ENCODE results near the gene MORF4L2.
"Not testable (repeated sequence)": the region's sequence is repeated elsewhere in the genome, so short reads cannot be mapped to it uniquely, and the experiment has no call there.

The MORF4L2 gene

GRCh38 chrX:103669745-103670144 is 16.8 kb downstream of the MORF4L2 start:
- Histone ChIP-seq H3K27me3 (ENCODE audit: insufficient read depth, low read length, poor library complexity) (no peaks in the 10 kb centered on the region), H3K4me2 (ENCODE audit: insufficient read depth, low read length) (no peak overlapping the region), H3K27ac (ENCODE audit: low read length) (no peak overlapping the region), H3K36me3 (ENCODE audit: insufficient read depth, low read length) (no peaks in the 10 kb centered on the region), H3K4me3 (ENCODE audit: low read depth in 1 of 2, low read length in 2 of 2) (no peak overlapping the region), H3K9me3 (ENCODE audit: insufficient read depth, low read length, severe bottlenecking) (no peaks in the 10 kb centered on the region), H2AFZ (ENCODE audit: low read depth, low read length) (no peak overlapping the region), H3K9ac (ENCODE audit: low read depth, low read length) (no peak overlapping the region), H3K79me2 (ENCODE audit: insufficient read depth, low read length) (no peaks in the 10 kb centered on the region), H3K4me1 (ENCODE audit: insufficient read depth, low read length) (no peaks in the 10 kb centered on the region), H4K20me1 (ENCODE audit: insufficient read depth, low read length) (no peaks in the 10 kb centered on the region)
- no peak for ATAC-seq (ENCODE audit: insufficient read depth, low read depth)
- DNase-seq: no peak
- TF ChIP-seq EZH2 (IDR thresholded peaks at IDR 0.05; ENCODE audit: borderline replicate concordance, low read depth, low read length, severe bottlenecking) (no peak), CTCF (IDR thresholded peaks at IDR 0.05; ENCODE audit: borderline replicate concordance, extremely low read depth, low read length, poor library complexity, severe bottlenecking) (no peak)

- TF ChIP-seq CTCF (IDR thresholded peaks at IDR 0.05; ENCODE audit: borderline replicate concordance, extremely low read depth, low read length, poor library complexity, severe bottlenecking) (no peak), EZH2 (IDR thresholded peaks at IDR 0.05; ENCODE audit: borderline replicate concordance, low read depth, low read length, severe bottlenecking) (no peak)
- Histone ChIP-seq H4K20me1 (ENCODE audit: insufficient read depth, low read length) (no peaks in the 10 kb centered on the region), H3K27ac (ENCODE audit: low read length) (no peak overlapping the region), H3K79me2 (ENCODE audit: insufficient read depth, low read length) (no peaks in the 10 kb centered on the region), H3K9me3 (ENCODE audit: insufficient read depth, low read length, severe bottlenecking) (no peaks in the 10 kb centered on the region), H3K36me3 (ENCODE audit: insufficient read depth, low read length) (no peaks in the 10 kb centered on the region), H3K4me3 (ENCODE audit: low read depth in 1 of 2, low read length in 2 of 2) (no peak overlapping the region), H2AFZ (ENCODE audit: low read depth, low read length) (no peak overlapping the region), H3K27me3 (ENCODE audit: insufficient read depth, low read length, poor library complexity) (no peaks in the 10 kb centered on the region), H3K4me1 (ENCODE audit: insufficient read depth, low read length) (no peaks in the 10 kb centered on the region), H3K9ac (ENCODE audit: low read depth, low read length) (no peak overlapping the region), H3K4me2 (ENCODE audit: insufficient read depth, low read length) (no peak overlapping the region)
- ATAC-seq (ENCODE audit: insufficient read depth, low read depth) (no peak), DNase-seq (no peak)
Measured at GRCh38 chrX:103666202-103667107, 20.0 kb downstream of the MORF4L2 start.

DNA sequence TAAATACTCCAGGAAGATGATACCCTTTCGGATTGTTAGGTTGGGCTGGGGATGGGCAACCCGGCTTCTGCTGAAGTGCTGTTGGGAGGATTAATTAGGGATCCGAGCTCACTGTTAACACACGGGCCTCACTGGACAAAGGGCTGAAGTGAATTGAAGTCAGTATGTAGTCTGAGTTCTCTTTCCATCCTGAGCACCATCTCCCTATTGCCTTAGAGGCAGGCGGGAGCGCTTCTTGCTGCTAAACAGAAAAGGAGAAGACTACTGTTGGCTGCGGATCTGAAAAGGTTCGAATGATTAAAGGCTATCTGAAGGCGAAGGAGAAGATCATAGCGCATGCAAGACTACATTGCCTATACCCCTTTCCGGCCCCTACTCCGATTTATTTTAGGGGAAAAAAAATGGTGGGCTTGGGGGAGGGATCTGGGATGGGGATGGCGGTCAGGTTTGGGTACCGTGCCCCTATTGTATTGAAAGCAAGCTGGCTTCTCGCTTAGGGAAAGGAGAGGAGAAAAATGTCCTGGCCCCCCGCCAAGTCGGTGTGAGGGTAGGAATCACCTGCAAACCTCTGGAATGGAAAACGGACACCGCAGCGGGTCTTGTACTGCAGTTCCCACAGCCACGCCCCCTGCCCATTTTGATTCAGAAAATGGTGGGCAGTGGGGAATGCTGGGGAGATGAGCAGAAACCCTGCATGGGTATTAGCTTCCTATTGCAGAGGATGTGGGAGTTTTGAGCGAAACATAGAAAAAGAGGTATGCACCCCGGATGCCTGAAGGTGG is 22.3 kb downstream of the MORF4L2 start:
- ATAC-seq (ENCODE audit: insufficient read depth, low read depth) (no peak), DNase-seq (no peak)
- Histone ChIP-seq H4K20me1 (ENCODE audit: insufficient read depth, low read length) (no peaks in the 10 kb centered on the region), H3K27ac (ENCODE audit: low read length) (no peak overlapping the region), H3K79me2 (ENCODE audit: insufficient read depth, low read length) (no peaks in the 10 kb centered on the region), H2AFZ (ENCODE audit: low read depth, low read length) (no peak overlapping the region), H3K36me3 (ENCODE audit: insufficient read depth, low read length) (no peaks in the 10 kb centered on the region), H3K9ac (ENCODE audit: low read depth, low read length) (no peak overlapping the region), H3K9me3 (ENCODE audit: insufficient read depth, low read length, severe bottlenecking) (no peaks in the 10 kb centered on the region), H3K4me1 (ENCODE audit: insufficient read depth, low read length) (no peaks in the 10 kb centered on the region), H3K27me3 (ENCODE audit: insufficient read depth, low read length, poor library complexity) (no peaks in the 10 kb centered on the region), H3K4me3 (ENCODE audit: low read depth in 1 of 2, low read length in 2 of 2) (no peak overlapping the region), H3K4me2 (ENCODE audit: insufficient read depth, low read length) (no peak overlapping the region)
- TF ChIP-seq EZH2 (IDR thresholded peaks at IDR 0.05; ENCODE audit: borderline replicate concordance, low read depth, low read length, severe bottlenecking) (no peak), CTCF (IDR thresholded peaks at IDR 0.05; ENCODE audit: borderline replicate concordance, extremely low read depth, low read length, poor library complexity, severe bottlenecking) (no peak)

DNA sequence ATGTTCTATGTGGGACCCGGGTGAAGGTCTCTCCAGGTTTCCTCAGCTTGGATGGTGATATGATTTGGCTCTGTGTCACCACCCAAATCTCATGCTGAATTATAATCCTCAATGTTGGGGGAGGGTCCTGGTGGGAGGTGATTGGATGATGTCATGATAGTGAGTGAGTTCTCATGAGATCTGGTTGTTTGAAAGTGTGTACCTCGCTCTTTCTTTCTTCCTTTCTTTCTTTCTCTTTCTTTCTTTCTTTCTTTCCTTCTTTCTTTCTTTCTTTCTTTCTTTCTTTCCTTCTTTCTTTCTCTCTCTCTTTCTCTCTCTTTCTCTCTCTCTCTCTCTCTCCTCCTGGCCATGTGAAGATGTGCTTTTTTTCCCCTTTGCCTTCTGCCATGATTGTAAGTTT is 27.0 kb downstream of the MORF4L2 start:
- not testable (repeated sequence) for H3K4me3 ChIP-seq (ENCODE audit: low read depth in 1 of 2, low read length in 2 of 2); H2AFZ ChIP-seq (ENCODE audit: low read depth, low read length); ATAC-seq (ENCODE audit: insufficient read depth, low read depth); H3K27ac ChIP-seq (ENCODE audit: low read length); H3K27me3 ChIP-seq (ENCODE audit: insufficient read depth, low read length, poor library complexity); DNase-seq; H3K4me2 ChIP-seq (ENCODE audit: insufficient read depth, low read length); H4K20me1 ChIP-seq (ENCODE audit: insufficient read depth, low read length); H3K4me1 ChIP-seq (ENCODE audit: insufficient read depth, low read length); H3K36me3 ChIP-seq (ENCODE audit: insufficient read depth, low read length); H3K9me3 ChIP-seq (ENCODE audit: insufficient read depth, low read length, severe bottlenecking); H3K9ac ChIP-seq (ENCODE audit: low read depth, low read length); H3K79me2 ChIP-seq (ENCODE audit: insufficient read depth, low read length)

Data from DND-41 (cell line).